ENCODE data around the gene MYO7A. TPM values are rescaled to one million over a fixed set of nuclear protein-coding genes. Genes with fewer than 3 reads are reported as not detected.

MYO7A gene
- total RNA-seq, 1 donor from 2014 or later = 2.8 TPM

DNA sequence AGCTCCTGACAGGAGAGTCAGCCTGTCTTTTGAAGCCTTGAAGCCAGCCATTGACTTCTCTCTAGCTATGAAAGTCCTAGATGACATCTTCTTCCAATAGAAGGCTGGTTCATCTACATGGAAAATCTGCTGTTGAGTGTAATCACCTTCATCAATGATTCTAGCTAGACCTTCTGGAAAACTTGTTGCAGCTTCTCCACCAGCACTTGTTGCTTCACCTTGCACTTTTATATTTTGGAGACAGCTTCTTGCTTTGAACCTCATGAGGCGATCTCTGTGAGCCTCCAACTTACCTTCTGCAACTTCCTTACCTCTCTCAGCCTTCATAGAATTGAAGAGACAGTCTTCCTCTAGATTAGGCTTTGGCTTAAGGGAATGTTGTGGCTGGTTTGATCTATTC lies 58.3 kb downstream of the MYO7A start:
- DNase-seq = no peak

DNA sequence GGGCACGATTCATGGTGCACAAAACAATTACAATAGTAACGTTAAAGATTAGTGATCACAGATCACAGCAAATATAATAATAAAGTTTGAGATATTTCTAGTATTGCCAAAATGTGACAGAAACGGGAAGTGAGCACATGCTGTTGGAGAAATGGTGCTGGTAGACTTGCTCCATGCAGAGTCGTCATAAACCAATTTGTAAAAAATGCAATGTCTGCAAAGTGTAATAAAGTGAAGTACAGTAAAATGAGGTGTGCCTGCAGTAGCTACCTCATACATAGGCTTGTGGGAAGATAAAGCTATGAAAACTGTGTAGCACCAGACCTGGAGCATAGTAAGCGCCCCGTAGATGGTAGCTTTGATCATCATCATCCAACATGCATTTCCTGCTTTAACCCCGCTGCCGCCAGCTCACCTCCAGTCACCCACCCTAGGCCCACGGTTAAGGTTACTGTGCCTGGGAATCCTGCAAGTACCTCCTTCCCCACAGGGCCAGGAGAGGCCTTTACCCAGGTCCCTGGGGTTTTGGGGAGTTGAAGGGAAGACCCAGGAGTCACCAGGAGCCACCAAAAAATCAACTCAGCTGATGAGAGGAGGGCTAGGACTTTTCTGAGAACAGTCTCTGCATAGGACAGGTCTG lies 59.2 kb downstream of the MYO7A start:
- DNase-seq = no peak

DNA sequence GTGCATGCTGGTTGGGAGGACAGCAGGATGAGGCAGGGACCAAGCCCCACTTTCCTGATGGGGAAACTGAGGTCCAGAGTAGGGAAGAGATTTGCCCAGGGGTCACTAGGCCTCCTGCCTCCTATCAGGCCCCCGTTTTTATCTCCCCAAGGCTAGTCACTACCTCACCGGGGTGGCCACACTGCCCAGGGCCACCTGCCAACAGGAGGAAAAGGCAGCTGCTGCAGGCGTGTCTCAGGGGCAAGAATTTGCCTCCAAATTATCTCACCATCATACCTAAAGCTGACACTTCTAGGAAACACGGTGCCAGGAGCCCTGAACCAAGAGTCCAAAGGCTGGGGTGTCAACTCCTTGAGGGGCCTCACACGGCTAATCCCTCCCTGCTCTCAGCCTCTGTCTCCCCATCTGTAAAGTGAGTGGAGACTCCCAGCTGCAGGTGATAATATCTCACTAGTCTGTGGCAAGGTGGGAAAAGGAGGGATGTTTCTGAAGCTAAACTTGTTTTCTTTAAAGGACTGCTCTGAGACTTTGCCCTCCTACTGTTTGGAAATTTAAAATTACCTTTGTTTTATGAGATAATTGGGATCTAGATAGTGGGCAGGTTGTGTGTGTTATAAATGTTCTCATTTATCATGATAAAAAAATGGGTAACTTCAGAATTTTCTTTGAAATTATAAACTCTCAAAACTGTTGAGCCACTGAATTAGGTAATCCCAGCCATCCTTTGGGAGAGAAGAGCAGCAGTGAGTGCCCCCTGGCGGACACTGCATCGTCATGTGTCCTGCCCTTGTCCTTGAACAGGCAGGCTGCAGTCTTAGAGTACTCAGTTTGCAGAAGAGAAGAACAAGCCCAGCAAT lies 60.0 kb downstream of the MYO7A start:
- DNase-seq = peak; percentile 63

GRCh38 chr11:77188633-77189491 lies 60.8 kb downstream of the MYO7A start:
- no peak for DNase-seq

GRCh38 chr11:77189588-77190210 lies 61.7 kb downstream of the MYO7A start:
- DNase-seq = no peak

DNA sequence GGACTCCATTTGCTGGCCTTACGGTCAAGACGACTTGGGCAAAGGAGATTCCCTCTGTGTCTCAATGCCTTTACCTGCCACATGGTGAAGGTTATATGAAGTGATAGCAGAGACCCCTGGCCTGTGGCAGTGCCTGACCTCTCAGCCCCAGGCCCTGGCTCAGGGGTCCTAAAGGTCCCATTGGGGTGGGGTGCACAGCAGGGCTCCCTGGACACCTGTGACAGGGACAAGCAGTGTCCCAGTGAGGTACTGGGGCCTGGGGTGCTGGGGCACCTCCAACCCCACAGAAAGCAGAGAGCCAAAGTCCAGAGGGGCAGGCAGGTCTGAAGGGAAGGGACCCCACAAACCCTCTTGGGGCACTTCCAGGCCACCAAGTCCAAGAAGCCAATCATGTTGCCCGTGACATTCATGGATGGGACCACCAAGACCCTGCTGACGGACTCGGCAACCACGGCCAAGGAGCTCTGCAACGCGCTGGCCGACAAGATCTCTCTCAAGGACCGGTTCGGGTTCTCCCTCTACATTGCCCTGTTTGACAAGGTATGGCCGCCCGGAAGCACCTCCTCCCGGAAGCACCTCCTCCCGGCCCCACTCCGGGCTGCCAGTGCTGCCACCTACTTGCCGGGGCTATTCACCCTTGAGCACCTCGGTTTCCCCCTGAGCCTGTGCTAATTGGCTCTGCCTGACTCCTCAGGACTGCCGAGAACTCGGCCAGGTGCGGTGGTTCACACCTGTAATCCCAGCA lies 62.5 kb downstream of the MYO7A start:
- DNase-seq = no peak

- DNase-seq = no peak
Measured at GRCh38 chr11:77191429-77191822, 63.4 kb downstream of the MYO7A start.

GRCh38 chr11:77191823-77192495 lies 63.9 kb downstream of the MYO7A start:
- DNase-seq = no peak

GRCh38 chr11:77193167-77193566 lies 65.1 kb downstream of the MYO7A start:
- DNase-seq = no peak

- no peak for DNase-seq
Measured at GRCh38 chr11:77193911-77194830, 66.1 kb downstream of the MYO7A start.

- DNase-seq = no peak
Measured at GRCh38 chr11:77195071-77195755, 67.2 kb downstream of the MYO7A start.

- no peak for DNase-seq
Measured at GRCh38 chr11:77196961-77197360, 68.9 kb downstream of the MYO7A start.

DNA sequence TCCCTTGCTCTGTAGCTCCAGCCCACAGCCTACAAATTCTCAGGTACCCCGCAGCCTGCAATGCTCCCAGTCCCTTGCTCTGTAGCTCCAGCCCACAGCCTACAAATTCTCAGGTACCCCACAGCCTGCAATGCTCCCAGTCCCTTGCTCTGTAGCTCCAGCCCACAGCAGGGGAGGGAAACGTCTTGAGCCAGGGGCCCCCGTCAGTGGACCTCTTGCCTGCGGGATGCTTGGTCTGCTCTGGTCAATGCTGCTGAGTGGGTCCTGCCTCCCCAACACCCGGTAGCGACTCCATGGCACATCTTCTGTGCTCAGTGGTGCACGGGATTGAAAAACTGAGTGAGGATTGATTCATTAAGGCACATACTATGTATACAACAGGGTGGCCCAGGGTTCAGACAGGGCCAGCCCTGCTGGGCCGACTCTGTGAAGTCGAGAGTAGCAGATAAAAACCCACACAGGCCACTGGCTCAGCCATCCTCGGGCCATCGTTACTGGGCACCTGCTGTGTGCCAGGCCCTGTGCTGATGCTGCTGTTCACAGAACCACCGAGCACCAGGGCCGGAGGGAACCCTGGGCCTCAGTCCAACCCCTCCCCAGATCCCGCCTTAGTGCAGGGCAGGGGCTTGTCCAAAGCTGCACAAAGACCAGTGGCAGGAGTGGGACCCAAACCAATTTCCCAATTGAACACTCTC lies 69.7 kb downstream of the MYO7A start:
- no peak for DNase-seq

- no peak for DNase-seq
Measured at GRCh38 chr11:77198440-77198849, 70.4 kb downstream of the MYO7A start.

- no peak for DNase-seq
Measured at GRCh38 chr11:77199137-77199745, 71.2 kb downstream of the MYO7A start.

DNA sequence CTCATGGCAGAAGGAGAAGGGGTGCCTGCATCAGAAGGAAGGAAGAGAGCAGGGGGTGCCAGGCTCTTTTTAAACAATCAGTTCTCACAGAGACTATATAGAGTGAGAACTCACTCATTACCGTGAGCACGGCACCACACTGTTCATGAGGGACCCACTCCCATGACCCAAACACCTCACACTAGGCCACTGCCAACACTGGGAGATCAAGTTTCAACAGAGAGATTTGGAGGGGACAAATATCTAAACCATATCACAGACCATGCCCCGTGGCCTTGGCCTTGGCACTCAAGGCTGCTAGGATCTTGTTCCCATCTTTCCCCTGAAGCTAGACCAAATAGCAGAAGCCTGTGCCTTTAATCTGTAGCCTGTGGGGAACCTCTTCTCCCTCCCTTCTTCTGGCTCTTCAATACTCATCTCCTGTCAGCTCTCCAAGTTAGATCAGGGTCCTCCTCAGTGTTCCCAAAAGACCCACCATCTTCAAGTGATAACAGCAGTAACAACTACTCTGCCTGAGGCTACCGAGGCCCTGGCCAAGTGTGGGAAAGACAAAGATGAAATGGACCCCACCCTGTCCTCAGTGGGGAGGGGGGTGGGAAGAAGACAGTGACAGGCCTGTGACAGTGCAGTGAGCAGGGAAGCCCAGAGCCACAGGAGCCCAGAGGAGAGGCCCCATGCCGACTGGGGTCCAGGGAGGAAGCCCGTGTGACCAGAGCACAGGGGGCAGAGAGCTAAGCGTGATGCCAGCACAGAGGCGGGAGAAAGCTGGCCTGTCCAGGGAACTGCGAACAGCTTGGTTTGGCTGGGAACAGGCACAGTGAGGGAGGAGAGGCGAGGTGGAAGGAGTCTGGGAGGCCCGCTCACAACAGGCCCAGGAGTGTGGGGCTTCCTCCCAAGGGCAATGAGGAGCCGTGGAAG lies 72.6 kb downstream of the MYO7A start:
- DNase-seq = peak; percentile 42

- DNase-seq = no peak
Measured at GRCh38 chr11:77201370-77201769, 73.3 kb downstream of the MYO7A start.
